H1 (cell line): ENCODE results near the gene CWC25. TPM values are rescaled to one million over a fixed set of nuclear protein-coding genes. Genes with fewer than 3 reads are reported as not detected.

Source experiments
- CTCF ChIA-PET: fragments of 300-600 bp; sonication (Branson Sonifier 250); formaldehyde crosslinking; loops from one replicate; lab custom pipeline; 2021; ENCODE audit not compliant: partially characterized antibody; lab: Charles Lee
- POLR2A ChIA-PET: fragments of 300-600 bp; sonication (Branson Sonifier 250); formaldehyde crosslinking; loops from one replicate; lab custom pipeline; 2021; ENCODE audit warnings: inconsistent platforms; ENCODE audit not compliant: partially characterized antibody; lab: Charles Lee
- DNase-seq, 2 experiments: peaks; one replicate each; pipeline versions ENCODE4 v3.0.0 to v3.0.0-alpha.2; 2010 to 2022; ENCODE audit warnings: low spot score in 2 of 2, low read depth in 1 of 2, mixed read lengths in 1 of 2
- FAIRE-seq: peaks from 2 replicates; lab custom pipeline; 2011; peaks lifted over from hg19 to GRCh38; lab: Jason Lieb, UNC
- H2AFZ ChIP-seq: 2 replicates; pipeline ENCODE4 v1.8.1; 2012; ENCODE audit warnings: low read length, inconsistent platforms
- H2AK5ac ChIP-seq: 2 replicates; pipeline ENCODE4 v1.6.1; 2013; ENCODE audit warnings: low read depth, low read length
- H2BK120ac ChIP-seq: replicated peaks from 2 replicates; pipeline ENCODE3; 2013; ENCODE audit warnings: low read depth, low read length, inconsistent platforms
- H2BK12ac ChIP-seq: 2 replicates; pipeline ENCODE4 v1.6.1; 2013; ENCODE audit warnings: low read depth, low read length
- H2BK15ac ChIP-seq: 2 replicates; pipeline ENCODE4 v1.6.1; 2013; ENCODE audit warnings: low read length
- H2BK20ac ChIP-seq: 2 replicates; pipeline ENCODE4 v1.6.1; 2013; ENCODE audit warnings: low read length
- H2BK5ac ChIP-seq: 2 replicates; pipeline ENCODE4 v1.6.1; 2013; ENCODE audit warnings: low read depth, low read length
- H3K14ac ChIP-seq: 2 replicates; pipeline ENCODE4 v1.6.1; 2013; ENCODE audit warnings: inconsistent platforms; ENCODE audit not compliant: insufficient read length
- H3K18ac ChIP-seq: 2 replicates; pipeline ENCODE4 v1.6.1; 2013; ENCODE audit warnings: low read length; ENCODE audit errors: extremely low read depth
- H3K23ac ChIP-seq: 2 replicates; pipeline ENCODE4 v1.6.1; 2013; ENCODE audit warnings: inconsistent platforms; ENCODE audit not compliant: insufficient read length
- H3K23me2 ChIP-seq: 2 replicates; pipeline ENCODE4 v1.6.1; 2013; ENCODE audit warnings: low read depth, low read length
- H3K27ac ChIP-seq: 2 replicates; pipeline ENCODE4 v1.6.1; 2011; ENCODE audit warnings: low read depth, low read length, inconsistent platforms
- H3K27me3 ChIP-seq, 4 experiments: replicated peaks in 1 of 4; 1 replicate in 1 of 4; 2 replicates in 3 of 4; pipeline versions ENCODE4 v1.6.1 to v1.8.1; 2011 to 2013; ENCODE audit warnings: low read length in 3 of 4, mild to moderate bottlenecking in 3 of 4, inconsistent platforms in 2 of 4, mixed read lengths in 2 of 4, moderate library complexity in 1 of 4; ENCODE audit not compliant: control insufficient read depth in 3 of 4, insufficient read depth in 3 of 4; ENCODE audit errors: extremely low read depth in 1 of 4
- H3K36me3 ChIP-seq, 4 experiments: 2 replicates each; pipeline versions ENCODE4 v1.6.1 to v1.8.1; 2011 to 2013; ENCODE audit warnings: mild to moderate bottlenecking in 4 of 4, low read length in 3 of 4, moderate library complexity in 2 of 4, control low read depth in 1 of 4, inconsistent platforms in 1 of 4; ENCODE audit not compliant: insufficient read depth in 4 of 4, control insufficient read depth in 2 of 4
- H3K4ac ChIP-seq: replicated peaks from 2 replicates; pipeline ENCODE3; 2013; ENCODE audit warnings: low read length, low read depth, mixed read lengths, inconsistent platforms; ENCODE audit not compliant: insufficient read length
- H3K4me1 ChIP-seq, 4 experiments: replicated peaks in 1 of 4; 1 replicate in 1 of 4; 2 replicates in 3 of 4; pipeline versions ENCODE4 v1.6.1 to v1.8.1; 2011 to 2013; ENCODE audit warnings: low read length in 3 of 4, inconsistent platforms in 2 of 4, mixed read lengths in 1 of 4; ENCODE audit not compliant: insufficient read depth in 4 of 4, control insufficient read depth in 3 of 4
- H3K4me2 ChIP-seq, 2 experiments: 2 replicates each; pipeline versions ENCODE4 v1.6.1 to v1.8.1; 2011 to 2013; ENCODE audit warnings: low read depth in 2 of 2, low read length in 2 of 2, control low read depth in 1 of 2, inconsistent platforms in 1 of 2, mild to moderate bottlenecking in 1 of 2; ENCODE audit not compliant: insufficient read depth in 1 of 2
- H3K4me3 ChIP-seq, 4 experiments: fragments of 200-600, 300-600 bp in 1 of 4; sonication (generic), shearing (Covaris generic), sonication (Bioruptor Twin) in 1 of 4; 2 replicates each; pipeline versions ENCODE4 v1.5.1 to v1.8.1; 2011 to 2016; ENCODE audit warnings: low read length in 4 of 4, low read depth in 3 of 4, control low read depth in 2 of 4, inconsistent platforms in 2 of 4, mild to moderate bottlenecking in 2 of 4, mixed read lengths in 1 of 4, moderate library complexity in 1 of 4; ENCODE audit not compliant: insufficient read depth in 2 of 4; ENCODE audit errors: extremely low read depth in 1 of 4
- H3K56ac ChIP-seq: replicated peaks from 2 replicates; pipeline ENCODE3; 2013; ENCODE audit warnings: low read depth, mild to moderate bottlenecking, mixed read lengths, low read length, inconsistent platforms; ENCODE audit not compliant: insufficient read length
- H3K79me1 ChIP-seq: 2 replicates; pipeline ENCODE4 v1.6.1; 2013; ENCODE audit warnings: low read depth, low read length, control low read depth
- H3K79me2 ChIP-seq, 2 experiments: 2 replicates each; pipeline versions ENCODE4 v1.6.1 to v1.8.1; 2012 to 2013; ENCODE audit warnings: low read length in 2 of 2, mild to moderate bottlenecking in 2 of 2, inconsistent platforms in 1 of 2; ENCODE audit not compliant: insufficient read depth in 2 of 2, control insufficient read depth in 1 of 2
- H3K9ac ChIP-seq, 4 experiments: replicated peaks in 1 of 4; 1 replicate in 1 of 4; 2 replicates in 3 of 4; pipeline versions ENCODE4 v1.6.1 to v1.8.1; 2011 to 2013; ENCODE audit warnings: low read depth in 3 of 4, low read length in 3 of 4, control low read depth in 2 of 4, mild to moderate bottlenecking in 2 of 4, moderate library complexity in 2 of 4, inconsistent platforms in 1 of 4; ENCODE audit errors: extremely low read depth in 1 of 4
- H3K9me3 ChIP-seq, 2 experiments: 2 replicates each; pipeline versions ENCODE4 v1.6.1 to v1.8.1; 2012 to 2013; ENCODE audit warnings: mild to moderate bottlenecking in 2 of 2, moderate library complexity in 2 of 2, control low read depth in 1 of 2, inconsistent platforms in 1 of 2, low read depth in 1 of 2, low read length in 1 of 2, mixed read lengths in 1 of 2; ENCODE audit not compliant: insufficient read depth in 2 of 2
- H4K20me1 ChIP-seq, 2 experiments: replicated peaks in 1 of 2; 2 replicates each; pipeline versions ENCODE3 to v1.8.1; 2011 to 2013; ENCODE audit warnings: inconsistent platforms in 2 of 2, low read length in 2 of 2, mild to moderate bottlenecking in 1 of 2; ENCODE audit not compliant: insufficient read depth in 2 of 2, control insufficient read depth in 1 of 2
- H4K5ac ChIP-seq: 2 replicates; pipeline ENCODE4 v1.6.1; 2013; ENCODE audit warnings: low read length, low read depth, mixed read lengths, inconsistent platforms; ENCODE audit not compliant: insufficient read length
- H4K8ac ChIP-seq: 2 replicates; pipeline ENCODE4 v1.8.0; 2013; ENCODE audit warnings: mild to moderate bottlenecking, moderate library complexity, low read length, inconsistent platforms; ENCODE audit not compliant: insufficient read depth; ENCODE audit errors: extremely low read depth
- H4K91ac ChIP-seq: replicated peaks from 2 replicates; pipeline ENCODE3; 2013; ENCODE audit warnings: low read length, mixed read lengths, inconsistent platforms; ENCODE audit not compliant: insufficient read length
- CTBP2 ChIP-seq: IDR thresholded peaks from 2 replicates; pipeline ENCODE4 v1.7.0; 2011; ENCODE audit warnings: borderline replicate concordance, mild to moderate bottlenecking, moderate library complexity, mixed read lengths, low read length; ENCODE audit not compliant: insufficient read depth, insufficient read length
- CTCF ChIP-seq, 3 experiments: IDR thresholded peaks; 1 replicate in 2 of 3; 2 replicates in 1 of 3; pipeline versions ENCODE4 v1.5.1 to v1.6.1; 2011; ENCODE audit warnings: low read length in 3 of 3, mild to moderate bottlenecking in 3 of 3, inconsistent platforms in 2 of 3, low read depth in 1 of 3, moderate library complexity in 1 of 3; ENCODE audit not compliant: insufficient read depth in 1 of 3; ENCODE audit errors: control extremely low read depth in 1 of 3
- POLR2A ChIP-seq, 2 experiments: IDR thresholded peaks; 1 replicate in 1 of 2; 2 replicates in 1 of 2; pipeline ENCODE4 v1.6.1; 2011; ENCODE audit warnings: low read depth in 2 of 2, low read length in 2 of 2, mild to moderate bottlenecking in 2 of 2; ENCODE audit errors: control extremely low read depth in 1 of 2
- RAD21 ChIP-seq, 2 experiments: IDR thresholded peaks in 1 of 2; conservative IDR thresholded peaks in 1 of 2; 2 replicates each; pipeline ENCODE4 v1.6.1; 2011; ENCODE audit warnings: low read depth in 2 of 2, low read length in 2 of 2, improper control_type of control experiment in 1 of 2, inconsistent platforms in 1 of 2, mild to moderate bottlenecking in 1 of 2, moderate library complexity in 1 of 2
- WGBS, 2 experiments: shearing (Covaris generic) in 1 of 2; methylation state at CpG; one replicate each; pipeline versions ENCODE4 v1.1.6 to v1.1.7; 2013 to 2015; ENCODE audit warnings: low lambda C conversion rate in 2 of 2, mixed read lengths in 2 of 2, inconsistent platforms in 1 of 2, low coverage in 1 of 2, missing lambda C conversion rate in 1 of 2; ENCODE audit not compliant: insufficient replicate concordance in 2 of 2, insufficient coverage in 1 of 2, insufficient read length in 1 of 2; ENCODE audit errors: extremely low coverage in 1 of 2, missing lambda C conversion rate in 1 of 2; 5-methylcytosine and 5-hydroxymethylcytosine counted together
- polyA plus RNA-seq, 7 experiments: library from polyadenylated mRNA; depleted of rRNA in 3 of 7; stranded (reverse) in 5 of 7; unstranded in 2 of 7; fragments of >200 nt in 5 of 7; fragments of 200-250 nt in 2 of 7; gene quantifications; 1 replicate in 5 of 7; 2 replicates in 1 of 7; 4 replicates in 1 of 7; pipeline versions ENCODE4 v1.2.1 to v1.2.3, GENCODE V29; 2011 to 2013; ENCODE audit warnings: missing spikeins in 2 of 7, mixed read lengths in 2 of 7
- total RNA-seq: library from RNA; stranded (reverse); fragmentation: NEBNext Ultra II Directional; extraction: Animal tissue kit (Norgen Biotek cat#: 25700); gene quantifications from 2 replicates; pipeline ENCODE4 v1.2.1, GENCODE V29; 2021

The CWC25 gene
- total and polyA plus RNA-seq, 2 of the 8 experiments (the other 6 are each of a cell fraction or from before 2014, with no cell fraction given): 11.1 to 13.1 TPM

- Histone ChIP-seq H3K4me1 (no peaks in the 10 kb centered on the region), H3K18ac (no peak overlapping the region), H2BK5ac (no peak overlapping the region), H3K9me3 (no peaks in the 10 kb centered on the region), H3K36me3 (peaks cover 5 to 30% (median 12%) of the 10 kb centered on the region in 4 experiments; a peak in 6 of 8 replicates), H2AFZ (no peak overlapping the region), H2BK12ac (no peak overlapping the region), H3K9ac (no peak overlapping the region), H3K79me2 (no peaks in the 10 kb centered on the region), H3K27me3 (no peaks in the 10 kb centered on the region), H3K27ac (no peak overlapping the region), H3K4me3 (no peak overlapping the region), H3K56ac (no peak overlapping the region), H4K20me1 (no peaks in the 10 kb centered on the region), H3K79me1 (no peaks in the 10 kb centered on the region), H2BK20ac (no peak overlapping the region), H2BK120ac (no peak overlapping the region), H2BK15ac (no peak overlapping the region), H3K4me2 (no peak overlapping the region), H4K8ac (no peak overlapping the region), H3K23me2 (no peaks in the 10 kb centered on the region), H3K14ac (no peak overlapping the region), H2AK5ac (no peak overlapping the region), H3K23ac (no peak overlapping the region), H3K4ac (no peak overlapping the region), H4K5ac (no peak overlapping the region), H4K91ac (no peak overlapping the region)
- POLR2A ChIA-PET: no interaction called here
- CTCF ChIA-PET: no interaction called here
- DNase-seq (no peak), FAIRE-seq (no peak)
- 91% methylated on average over 8 of the region's 8 CpGs; no CpG with 5 or more reads in 1 of the 2 experiments for WGBS, 2 experiments
- TF ChIP-seq CTCF (IDR thresholded peaks at IDR 0.05; ENCODE audit: control extremely low read depth in 1 of 3, insufficient read depth in 1 of 3, low read depth in 1 of 3, low read length in 3 of 3): peak in 2 of 3 experiments; percentile 3 to 21; a peak in 1 of 4 replicates
- no peak for TF ChIP-seq CTBP2
- 0 out of 4 replicates have a peak, but pooled peaks of 1 of the 2 experiments have one; percentile 3 for TF ChIP-seq RAD21 (IDR thresholded peaks at IDR 0.05 in 1 of 2, conservative IDR thresholded peaks at IDR 0.05 in 1 of 2; ENCODE audit: low read depth in 2 of 2, low read length in 2 of 2)
- no peak for TF ChIP-seq POLR2A (IDR thresholded peaks at IDR 0.05; ENCODE audit: control extremely low read depth in 1 of 2, low read depth in 2 of 2, low read length in 2 of 2)
Measured at GRCh38 chr17:38815576-38816193, 9.4 kb downstream of the CWC25 start.
